ENCODE results near the gene BFSP1.

The BFSP1 gene

GRCh38 chr20:17530716-17531664, at the start of gene BFSP1:
BFSP1 (minus strand) TSS chr20:17531379; CDS start chr20:17531329, 50 bp downstream.
- peak; percentile 29 for DNase-seq

DNA sequence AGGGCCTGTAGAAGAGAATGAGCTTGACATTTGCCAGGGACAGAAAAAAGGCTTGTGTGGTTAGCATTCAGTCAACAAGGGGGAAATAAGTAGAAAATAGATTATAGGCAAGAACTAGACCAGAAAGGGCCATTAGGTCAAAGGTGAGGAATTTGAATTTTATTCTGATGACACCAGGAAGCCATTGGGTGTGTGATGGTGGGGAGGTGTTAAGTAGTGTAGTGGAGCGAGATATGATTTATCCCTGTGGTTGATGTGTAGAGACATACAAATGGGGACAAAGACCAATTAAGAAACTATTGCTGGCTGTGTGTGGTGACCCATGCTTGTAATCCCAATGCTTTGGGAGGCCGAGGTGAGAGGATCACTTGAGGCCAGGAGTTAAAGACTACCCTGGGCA, 49.7 kb upstream of the BFSP1 start:
- DNase-seq = no peak

GRCh38 chr20:17579369-17580039, 48.3 kb upstream of the BFSP1 start:
- no peak for DNase-seq

DNA sequence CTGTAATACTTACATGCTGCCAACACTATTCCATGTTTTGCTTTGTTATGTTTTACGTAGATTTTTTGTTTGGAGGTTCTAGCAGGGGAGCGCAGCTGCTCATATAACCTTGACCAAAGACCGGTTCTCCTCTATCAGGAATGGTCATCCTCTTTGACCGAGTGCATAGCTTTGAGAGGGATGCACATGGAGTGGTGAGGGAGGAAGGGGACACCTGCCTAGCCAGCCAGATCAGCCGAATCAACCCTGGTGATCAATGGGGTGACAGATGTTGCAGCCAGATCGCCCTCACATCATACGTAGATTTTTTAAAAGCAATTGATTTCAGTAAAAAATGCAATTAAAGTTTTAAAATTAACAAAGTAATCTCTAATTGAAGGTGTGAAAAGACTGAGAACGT, 45.0 kb upstream of the BFSP1 start:
- DNase-seq = no peak

DNA sequence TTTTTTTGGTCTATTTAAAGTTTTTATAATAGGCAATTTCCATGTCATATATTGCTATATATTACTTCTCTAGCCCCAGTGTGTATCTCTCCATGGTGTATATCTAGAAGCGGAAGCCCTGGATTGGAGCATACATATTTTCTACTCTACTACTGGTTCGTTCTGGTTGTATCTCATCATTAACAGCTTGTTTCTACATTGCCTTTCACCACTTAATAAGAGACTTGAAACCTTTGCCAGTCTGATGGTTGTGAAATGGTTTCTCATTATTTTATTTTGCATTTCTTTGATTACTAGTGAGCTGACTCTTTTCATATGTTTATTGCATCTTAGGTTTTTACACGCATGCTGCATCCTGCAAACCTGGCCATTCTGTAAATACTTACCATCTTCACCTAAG, 42.3 kb upstream of the BFSP1 start:
- no peak for DNase-seq

DNA sequence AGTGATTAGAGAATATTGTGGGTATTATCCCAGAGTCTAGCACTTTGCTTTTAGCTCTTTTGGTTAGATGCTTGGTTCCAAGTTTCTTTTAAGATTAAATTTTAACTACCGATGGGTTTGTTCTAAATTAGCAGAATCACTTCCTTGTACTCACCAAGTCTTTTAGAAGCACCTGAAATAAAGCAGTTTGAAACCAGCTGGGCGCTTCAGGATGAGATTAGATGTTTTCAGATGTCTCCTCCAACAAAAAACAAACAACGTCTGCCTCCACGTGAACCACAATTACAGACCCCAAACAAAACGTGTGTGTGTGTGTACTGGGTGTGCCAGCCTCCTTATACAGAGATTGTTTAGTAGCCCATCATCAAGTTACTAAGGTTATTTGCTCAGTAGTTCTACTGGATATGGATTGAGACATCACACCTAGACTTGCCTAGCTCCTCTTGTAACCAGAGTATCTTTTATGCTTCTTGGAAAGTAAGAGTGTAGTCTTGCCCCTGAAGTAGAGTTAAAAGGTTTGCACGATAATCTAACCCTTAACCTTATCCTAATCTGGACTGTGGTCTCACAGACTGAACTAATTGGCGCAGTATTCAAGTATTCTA, 41.0 kb upstream of the BFSP1 start:
- no peak for DNase-seq

- DNase-seq = no peak
Measured at GRCh38 chr20:17571153-17571527, 40.0 kb upstream of the BFSP1 start.

- DNase-seq = peak; percentile 25
Measured at GRCh38 chr20:17570347-17571152, 39.4 kb upstream of the BFSP1 start.

DNA sequence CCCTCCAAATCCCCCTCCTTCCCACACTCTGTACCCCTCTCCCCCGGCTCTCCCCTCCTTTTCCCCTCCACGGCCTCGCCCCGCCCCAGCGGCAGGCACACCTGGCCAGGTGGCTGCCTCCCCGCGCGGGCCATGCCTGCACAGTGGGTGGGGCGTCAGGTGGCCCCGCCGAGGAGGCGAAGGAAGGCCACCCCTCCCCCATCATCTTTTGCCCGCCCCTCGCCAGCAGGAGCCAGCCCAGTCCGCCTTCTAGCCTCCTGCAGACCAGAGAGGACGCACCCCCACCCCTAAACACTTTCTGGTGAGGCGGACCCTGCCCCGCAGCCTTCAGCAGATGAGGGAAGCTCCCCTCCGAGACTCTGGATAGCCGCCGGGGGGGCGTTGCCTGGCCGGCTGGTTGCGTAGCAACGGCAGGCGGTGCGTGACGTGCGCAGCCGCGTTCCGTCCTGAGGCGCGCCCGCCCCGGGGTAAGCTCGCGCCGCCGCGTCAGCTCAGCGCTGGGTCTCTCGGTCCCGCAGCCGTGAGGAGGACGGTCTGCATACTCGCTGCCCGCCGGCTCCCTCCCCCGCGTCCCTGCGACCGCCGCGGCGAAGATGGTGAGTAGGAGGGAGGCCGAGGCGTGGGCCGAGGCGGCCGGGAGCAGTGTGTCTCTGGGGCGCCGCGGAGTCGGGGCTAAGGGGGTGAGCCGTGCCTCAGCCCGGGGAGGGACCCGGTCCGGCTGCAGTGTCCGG, 38.6 kb upstream of the BFSP1 start, which contains the start of gene DSTN:
Gene DSTN, plus strand, starts transcription at position 460 of the 731 bp plus-strand sequence. Its CDS starts 134 bp downstream, at position 594.
- DNase-seq = peak; percentile 85

- DNase-seq = peak; percentile 13
Measured at GRCh38 chr20:17568972-17569521, 37.9 kb upstream of the BFSP1 start.

- DNase-seq = no peak
Measured at GRCh38 chr20:17568045-17568788, 37.0 kb upstream of the BFSP1 start.

DNA sequence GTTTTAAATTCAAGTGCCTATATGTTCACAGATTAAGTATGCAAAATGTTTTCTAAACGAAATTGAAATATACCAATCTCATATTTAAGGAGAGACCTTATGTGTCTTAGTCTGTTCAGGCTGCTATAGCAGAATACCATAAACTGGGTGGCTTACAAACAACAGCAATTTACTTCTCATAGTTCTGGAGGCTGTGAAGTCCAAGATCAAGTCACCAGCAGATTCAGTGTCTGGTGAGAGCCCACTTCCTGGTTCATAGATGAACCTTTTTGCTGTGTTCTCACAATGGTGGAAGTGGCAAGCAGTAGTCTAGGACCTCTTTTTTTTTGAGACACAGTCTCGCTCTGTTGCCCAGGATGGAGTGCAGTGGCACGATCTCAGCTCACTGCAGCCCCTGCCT, 35.2 kb upstream of the BFSP1 start:
- no peak for DNase-seq

DNA sequence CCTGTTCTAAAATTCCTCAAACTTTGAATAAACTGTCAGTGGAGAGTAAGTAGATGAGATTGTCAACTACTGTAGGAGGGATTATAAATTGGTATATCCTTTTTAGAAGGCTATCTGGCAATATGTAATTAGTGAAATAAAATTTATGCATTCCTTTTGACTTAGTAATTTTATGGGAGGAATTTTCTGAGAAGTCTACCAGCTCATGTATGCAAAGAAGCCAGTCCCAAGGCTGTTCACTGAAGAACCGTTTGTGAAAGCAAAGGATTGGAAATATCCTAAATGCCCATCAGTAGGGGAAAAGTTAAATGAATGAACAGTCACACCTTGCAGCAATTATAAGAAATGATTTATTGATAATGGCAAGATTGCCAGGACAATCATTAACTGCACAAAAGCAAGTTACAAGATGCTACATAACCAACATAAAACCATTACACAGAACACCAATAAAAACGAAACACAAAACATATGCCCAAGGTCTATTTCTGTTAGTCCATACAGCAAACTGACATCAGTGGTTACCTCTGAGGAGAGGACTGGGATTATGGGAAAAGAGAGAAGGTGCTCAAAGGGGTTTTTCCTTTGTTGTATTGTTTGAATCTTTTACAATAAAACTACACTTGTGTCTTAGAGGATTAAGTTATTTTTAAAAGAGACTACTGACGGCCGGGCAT, 34.1 kb upstream of the BFSP1 start:
- DNase-seq = no peak

DNA sequence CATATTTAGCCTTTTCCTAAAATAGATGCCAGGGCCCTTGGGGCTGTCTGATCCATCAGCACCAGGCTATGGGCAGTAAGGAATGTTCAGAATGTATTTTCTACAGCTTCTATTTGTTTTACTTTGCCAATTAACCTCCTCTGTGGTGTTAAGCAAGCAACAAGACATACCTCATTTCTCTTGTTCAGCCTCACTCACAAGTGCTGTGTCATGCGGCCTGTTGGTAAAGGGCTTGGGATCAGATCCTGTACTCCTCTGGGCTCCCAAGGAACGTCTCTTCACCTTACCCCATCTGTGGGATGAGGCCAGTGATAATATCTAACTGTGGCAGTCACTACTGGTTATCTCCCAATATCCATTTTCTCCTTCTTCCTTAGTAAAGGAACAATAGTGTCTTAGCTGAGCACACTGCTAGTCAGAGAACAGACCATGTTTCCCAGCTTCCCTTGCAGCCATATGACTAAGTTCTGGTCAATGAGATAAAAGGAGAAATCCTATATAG, 31.7 kb upstream of the BFSP1 start:
- no peak for DNase-seq

DNA sequence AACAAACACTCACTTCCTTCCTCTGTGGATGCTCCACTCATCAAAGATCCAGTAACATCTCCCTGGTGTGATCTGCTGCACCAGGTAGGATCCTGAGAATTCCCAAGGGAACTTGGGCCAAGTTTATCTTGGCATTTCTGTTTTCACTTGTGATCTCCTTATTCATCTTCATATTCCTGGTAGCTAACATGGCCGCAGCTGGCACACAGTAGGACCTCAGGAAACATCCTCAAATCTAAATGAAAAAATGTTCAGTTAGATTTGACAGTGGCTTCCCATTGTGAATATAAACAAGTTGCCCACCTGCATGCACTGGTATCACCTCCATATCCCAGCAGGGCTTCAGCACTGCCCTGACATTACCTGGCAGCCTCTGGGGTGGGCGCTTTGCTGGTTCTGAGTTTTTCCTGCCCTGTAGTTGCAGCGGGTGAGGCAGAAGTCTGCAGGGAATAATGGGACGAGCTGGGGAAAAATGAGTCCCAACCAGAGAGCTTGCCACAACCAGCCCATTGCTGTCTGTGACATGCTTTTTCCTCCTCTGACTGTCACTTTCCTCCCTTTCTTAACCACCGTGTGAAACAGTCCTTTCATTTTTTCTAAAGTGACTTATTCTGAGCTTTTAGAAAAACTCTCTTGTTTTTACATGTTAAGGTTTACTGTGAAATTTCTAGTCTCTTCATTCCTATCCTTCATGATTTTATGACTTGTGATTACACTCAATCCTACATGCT, 29.3 kb upstream of the BFSP1 start:
- no peak for DNase-seq

GRCh38 chr20:17559338-17559737, 28.2 kb upstream of the BFSP1 start:
- DNase-seq = no peak

DNA sequence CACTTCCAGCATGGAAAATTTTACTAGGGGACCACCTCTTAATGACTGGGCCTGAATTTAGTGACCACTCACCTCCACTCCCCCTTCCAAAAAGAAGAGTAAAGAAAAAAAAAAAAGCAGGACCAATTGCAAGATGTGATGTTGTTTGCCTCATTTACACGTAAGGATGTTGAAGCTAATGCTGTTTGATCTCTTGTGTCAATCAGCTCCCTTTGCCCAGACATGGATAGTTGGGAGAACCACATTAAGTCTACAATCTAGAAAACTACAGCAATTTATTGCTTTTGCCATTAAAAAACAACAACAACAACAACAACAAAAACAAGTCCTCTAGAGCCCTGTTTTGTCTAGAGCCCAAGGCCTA, 27.7 kb upstream of the BFSP1 start:
- DNase-seq = no peak

DNA sequence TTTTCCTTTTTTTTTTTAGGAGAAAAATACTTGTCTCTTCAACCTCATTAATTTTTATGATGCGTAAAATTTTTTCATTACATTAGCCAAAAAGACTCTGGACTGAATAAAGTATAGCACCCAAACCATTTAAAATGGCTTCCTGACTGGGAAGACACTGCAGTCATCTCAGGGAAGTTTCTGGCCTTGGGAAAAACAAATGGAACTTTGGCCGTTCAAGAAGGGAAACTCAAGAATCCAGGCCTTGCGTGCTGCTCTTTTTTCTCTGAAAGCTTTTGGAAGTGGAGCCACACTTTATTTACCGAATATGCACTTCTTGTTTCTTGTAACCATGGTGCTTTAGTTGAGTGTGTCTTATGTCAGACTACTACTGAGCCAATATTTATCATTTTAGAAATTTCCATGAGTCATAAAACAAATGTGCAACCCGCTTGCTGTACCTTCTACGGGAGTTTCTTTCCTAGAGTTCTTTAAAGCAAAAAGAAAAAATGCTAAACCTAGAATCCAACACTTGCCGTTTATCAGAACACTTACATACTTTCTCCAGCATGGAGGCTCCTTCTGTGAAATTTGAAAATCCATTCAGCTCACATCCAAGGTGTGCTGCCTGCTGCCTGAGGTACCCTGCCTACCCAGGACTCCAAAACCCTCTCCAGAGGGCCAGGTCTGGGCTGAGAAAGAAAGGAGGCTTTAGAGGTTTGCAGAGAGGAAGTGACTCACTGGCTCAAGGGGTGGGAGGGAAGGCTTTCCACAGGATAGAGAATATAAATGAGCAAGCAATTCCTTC, 27.2 kb upstream of the BFSP1 start:
- DNase-seq = no peak

- DNase-seq = no peak
Measured at GRCh38 chr20:17557675-17558006, 26.5 kb upstream of the BFSP1 start.
